AG10803 (cell line): ENCODE results near the gene NXNL2.
A peak's percentile ranks its signal among the peaks of the same experiment; 100 is the strongest.

Experiments used
- DNase-seq: peaks from one replicate; pipeline ENCODE4 v3.0.0; 2010; ENCODE audit warnings: low read depth
- H3K4me3 ChIP-seq: 2 replicates; pipeline ENCODE4 v1.5.1; 2011; ENCODE audit warnings: mild to moderate bottlenecking, low read length, control low read depth
- TF ChIP-seq, protein P1 (sequence below): conservative IDR thresholded peaks from 2 replicates; pipeline ENCODE4 v1.5.1; 2011; ENCODE audit warnings: mild to moderate bottlenecking, low read length, control low read depth, inconsistent platforms

Gene NXNL2

DNA sequence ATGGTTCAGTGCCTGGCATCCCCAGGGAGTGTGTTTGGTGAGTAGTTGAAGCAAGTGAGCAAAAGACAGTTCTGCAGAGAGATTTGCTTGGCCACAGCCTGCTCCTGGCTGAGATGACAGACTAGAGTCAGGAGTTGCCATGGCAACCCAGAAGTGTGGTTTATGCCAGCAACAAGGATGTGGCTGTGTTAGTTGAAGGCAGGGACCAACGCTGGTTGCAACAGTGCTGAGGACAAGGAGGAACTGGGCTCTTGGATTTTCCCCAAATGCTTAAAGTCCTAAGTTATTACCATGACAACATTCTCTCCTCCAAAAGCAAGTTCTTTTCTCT lies 2.7 kb downstream of the NXNL2 start:
- no peak overlapping the region for H3K4me3 ChIP-seq
- TF ChIP-seq, protein P1, sequence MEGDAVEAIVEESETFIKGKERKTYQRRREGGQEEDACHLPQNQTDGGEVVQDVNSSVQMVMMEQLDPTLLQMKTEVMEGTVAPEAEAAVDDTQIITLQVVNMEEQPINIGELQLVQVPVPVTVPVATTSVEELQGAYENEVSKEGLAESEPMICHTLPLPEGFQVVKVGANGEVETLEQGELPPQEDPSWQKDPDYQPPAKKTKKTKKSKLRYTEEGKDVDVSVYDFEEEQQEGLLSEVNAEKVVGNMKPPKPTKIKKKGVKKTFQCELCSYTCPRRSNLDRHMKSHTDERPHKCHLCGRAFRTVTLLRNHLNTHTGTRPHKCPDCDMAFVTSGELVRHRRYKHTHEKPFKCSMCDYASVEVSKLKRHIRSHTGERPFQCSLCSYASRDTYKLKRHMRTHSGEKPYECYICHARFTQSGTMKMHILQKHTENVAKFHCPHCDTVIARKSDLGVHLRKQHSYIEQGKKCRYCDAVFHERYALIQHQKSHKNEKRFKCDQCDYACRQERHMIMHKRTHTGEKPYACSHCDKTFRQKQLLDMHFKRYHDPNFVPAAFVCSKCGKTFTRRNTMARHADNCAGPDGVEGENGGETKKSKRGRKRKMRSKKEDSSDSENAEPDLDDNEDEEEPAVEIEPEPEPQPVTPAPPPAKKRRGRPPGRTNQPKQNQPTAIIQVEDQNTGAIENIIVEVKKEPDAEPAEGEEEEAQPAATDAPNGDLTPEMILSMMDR, result no peak
- DNase-seq, result peak; percentile 96

DNA sequence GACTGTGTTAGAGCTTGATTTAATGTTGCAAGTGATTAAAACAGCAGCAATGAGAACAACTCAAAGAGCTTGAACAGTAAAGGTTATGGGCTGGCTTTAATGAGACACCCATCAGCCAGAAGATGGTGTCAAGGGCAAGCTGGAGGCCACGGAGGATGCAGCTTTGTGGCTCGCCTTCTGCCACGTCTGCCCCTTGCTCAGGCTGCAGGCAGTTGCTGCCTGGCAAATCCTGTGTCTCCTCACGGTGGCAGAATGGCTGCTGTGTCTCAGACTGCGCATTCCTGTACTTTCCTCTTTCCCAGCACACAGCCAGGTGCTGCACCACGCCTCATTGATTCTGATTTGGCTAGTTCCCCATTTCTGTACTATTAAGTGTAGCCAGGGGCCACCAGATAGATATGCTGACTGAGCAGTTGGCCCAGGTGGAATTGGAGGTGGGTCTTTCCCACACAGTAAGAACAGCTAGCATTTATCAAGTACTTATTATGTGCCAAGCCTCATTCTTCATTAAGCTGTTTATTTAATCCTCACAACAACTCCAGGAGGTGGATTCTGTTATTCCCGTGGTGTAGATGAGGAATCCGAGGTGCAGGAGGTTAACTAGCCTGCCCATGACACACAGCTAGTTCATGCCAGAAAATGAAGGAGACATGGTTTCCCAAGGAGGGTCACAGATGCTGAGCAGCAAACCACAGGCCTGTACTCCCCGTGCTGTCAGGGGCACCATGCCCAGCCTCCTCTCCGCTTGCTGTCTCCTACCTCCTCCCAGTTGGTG lies 3.5 kb downstream of the NXNL2 start:
- no peak overlapping the region for H3K4me3 ChIP-seq
- TF ChIP-seq, protein P1, result no peak
- no peak for DNase-seq

DNA sequence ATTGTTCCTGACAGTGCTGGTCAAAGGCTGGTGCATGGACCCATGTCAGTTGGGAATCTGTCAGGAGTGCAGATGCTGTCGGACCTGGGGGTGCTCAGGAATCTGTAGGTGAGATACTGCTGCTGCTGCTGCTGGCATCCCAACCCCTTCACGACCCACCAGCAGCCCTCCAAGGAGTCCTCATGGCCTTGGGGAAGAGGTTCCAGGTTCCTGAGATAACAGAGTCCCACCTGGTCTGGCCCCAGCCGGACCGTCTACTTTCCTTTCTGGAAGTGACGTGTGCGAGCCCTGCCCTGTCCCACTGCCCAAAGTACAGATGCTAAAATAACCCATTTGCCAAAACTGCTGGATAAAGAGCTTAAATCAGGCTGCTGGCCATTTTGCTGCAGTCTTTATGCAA lies 4.3 kb downstream of the NXNL2 start:
- no peak for DNase-seq
- H3K4me3 ChIP-seq, result no peak overlapping the region
- TF ChIP-seq, protein P1, result no peak

DNA sequence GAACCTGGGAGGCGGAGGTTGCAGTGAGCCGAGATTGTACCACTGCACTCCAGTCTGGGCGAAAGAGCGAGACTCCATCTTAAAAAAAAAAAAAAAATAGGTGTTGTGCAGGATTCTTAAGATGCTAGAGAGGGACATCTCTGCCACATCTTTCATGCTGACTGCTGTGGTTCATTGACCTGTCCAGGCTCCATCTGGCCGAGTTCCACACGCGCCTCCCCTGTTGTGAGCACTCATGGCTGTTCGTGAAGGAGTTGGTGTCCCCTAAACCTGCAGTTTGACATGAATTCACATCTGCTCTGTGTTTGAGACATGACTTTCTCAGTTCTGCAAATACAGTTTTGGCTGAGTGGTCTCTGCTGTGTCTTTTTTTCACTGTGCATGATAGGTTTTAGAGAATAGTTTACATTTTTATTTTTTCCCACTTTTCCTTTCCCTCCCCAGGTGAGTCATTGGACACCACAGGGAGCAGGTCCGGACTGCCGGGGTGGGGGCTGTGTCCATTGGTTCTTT lies 5.3 kb downstream of the NXNL2 start:
- no peak for DNase-seq
- TF ChIP-seq, protein P1, result no peak
- no peak overlapping the region for H3K4me3 ChIP-seq

DNA sequence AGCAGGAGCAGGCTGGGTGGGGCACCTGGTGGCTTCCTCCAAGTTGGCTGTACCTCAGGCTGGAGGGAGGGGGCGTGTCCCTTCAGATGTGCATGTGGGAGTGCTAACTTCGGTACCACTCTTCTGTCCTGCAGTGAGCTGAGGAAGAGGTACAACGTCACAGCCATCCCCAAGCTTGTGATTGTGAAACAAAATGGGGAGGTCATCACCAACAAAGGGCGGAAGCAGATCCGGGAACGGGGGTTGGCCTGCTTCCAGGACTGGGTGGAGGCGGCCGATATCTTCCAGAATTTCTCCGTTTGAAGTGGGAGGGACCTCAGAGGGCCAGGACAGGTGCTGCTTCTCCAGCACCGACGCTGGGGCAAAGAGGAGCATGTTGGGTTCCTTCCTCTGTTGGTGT lies 9.3 kb downstream of the NXNL2 start:
- TF ChIP-seq, protein P1, result no peak
- DNase-seq, result no peak

DNA sequence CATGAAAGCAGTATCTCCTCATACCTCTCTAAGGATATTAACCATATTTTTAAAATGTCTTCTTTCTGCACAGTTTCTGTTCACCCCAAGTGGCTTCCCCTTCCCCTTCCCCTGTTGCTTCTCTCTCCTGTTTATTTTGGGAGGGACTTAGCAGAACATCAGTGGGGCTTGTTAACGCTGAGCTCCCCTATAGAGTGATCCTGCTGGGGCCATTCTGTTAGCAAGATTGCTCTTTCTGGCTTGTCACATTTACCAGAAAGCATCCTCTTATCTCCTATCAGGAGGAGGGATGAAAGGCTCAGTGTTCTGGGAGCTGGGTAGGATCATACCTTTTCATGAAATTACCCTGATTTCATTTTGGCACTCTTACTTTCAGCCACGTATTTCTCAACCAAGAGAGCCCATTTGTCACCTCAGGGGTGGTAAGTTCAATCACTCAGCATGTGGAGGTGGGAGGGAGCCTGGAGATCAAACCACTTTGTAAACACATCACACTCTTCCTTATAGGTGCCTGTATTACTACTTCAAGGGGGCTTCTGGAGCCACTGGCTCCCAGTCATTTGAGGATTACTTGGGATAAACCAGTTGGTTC lies 16.7 kb downstream of the NXNL2 start:
- TF ChIP-seq, protein P1, result no peak
- H3K4me3 ChIP-seq, result no peak overlapping the region
- DNase-seq, result no peak

More for the DNA sequence above, 9.3 kb downstream of the NXNL2 start:
- H3K4me3 ChIP-seq, result no peak overlapping the region

DNA sequence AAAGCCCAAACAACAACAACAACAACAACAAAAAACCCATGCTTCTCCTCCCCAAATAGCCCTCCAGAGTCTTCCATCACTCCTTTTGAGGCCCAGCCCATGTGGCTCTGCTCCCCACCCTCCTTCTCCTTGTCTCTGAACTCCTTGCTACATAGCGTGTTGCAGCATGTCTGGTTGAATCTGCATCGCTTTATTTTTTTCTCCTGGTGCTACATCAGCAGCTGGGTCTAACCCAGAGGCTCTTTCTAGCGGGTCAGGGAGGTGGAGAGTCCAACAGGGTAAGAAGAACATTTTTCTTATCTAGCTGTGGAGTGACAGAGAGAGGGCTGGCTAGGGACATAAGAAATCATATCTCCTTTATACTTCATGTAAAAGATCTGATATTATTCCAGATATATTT lies 18.4 kb downstream of the NXNL2 start:
- DNase-seq, result no peak
- no peak overlapping the region for H3K4me3 ChIP-seq
- TF ChIP-seq, protein P1, result no peak
